NCI-H526 treated with DMSO at 0.1 percent for 48 hours (cell line): ENCODE measurements around the gene CMTM4.
"Not testable (repeated sequence)": the region's sequence is repeated elsewhere in the genome, so short reads cannot be mapped to it uniquely, and the experiment has no call there.

Experiments used
- DNase-seq: peaks from one replicate; lab custom pipeline; 2025; lab: John Stamatoyannopoulos, UW

Gene CMTM4

GRCh38 chr16:66592814-66593213, 103.7 kb downstream of the CMTM4 start:
- no peak for DNase-seq

DNA sequence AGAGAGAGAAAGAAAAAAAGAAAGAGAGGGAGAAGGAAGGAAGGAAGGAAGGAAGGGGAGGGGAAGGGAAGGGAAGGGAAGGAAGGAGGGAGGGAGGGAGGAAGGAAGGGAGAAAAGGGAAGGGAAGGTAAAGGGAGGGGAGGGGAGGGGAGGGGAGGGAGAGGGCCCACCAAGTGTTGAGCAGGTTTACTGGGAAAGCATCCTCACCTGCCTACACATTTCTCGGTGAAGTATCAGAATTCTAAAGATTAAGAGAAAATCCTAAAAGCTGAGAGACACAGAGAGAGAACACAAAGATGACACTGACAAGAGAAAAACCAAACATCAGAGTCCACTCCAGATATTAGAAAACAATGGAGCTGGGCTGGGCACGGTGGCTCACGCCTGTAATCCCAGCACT, 104.3 kb downstream of the CMTM4 start:
- no peak for DNase-seq

- DNase-seq: no peak
Measured at GRCh38 chr16:66591018-66591417, 105.5 kb downstream of the CMTM4 start.

DNA sequence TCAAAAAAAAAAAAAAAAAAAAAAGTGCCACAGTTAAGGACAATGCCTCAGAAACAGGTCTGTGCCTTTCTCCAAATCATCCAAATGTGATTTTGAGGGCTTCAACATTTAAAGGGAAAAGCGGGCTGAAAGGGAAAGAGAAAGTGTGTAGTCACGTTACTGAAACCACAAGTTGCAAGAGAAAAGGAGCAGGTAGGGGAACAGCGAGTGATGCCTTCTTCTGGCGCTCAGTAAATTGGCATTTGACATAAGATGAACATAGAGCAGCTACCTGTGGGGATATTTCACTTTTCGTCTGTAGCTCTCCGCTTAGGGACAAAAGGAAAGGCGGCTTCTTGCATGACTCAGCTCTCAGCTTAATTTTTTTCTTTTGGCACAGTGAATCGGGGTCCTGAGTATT, 106.2 kb downstream of the CMTM4 start:
- no peak for DNase-seq

GRCh38 chr16:66588981-66589713, 107.4 kb downstream of the CMTM4 start:
- DNase-seq: no peak

GRCh38 chr16:66587881-66588600, 108.5 kb downstream of the CMTM4 start:
- no peak for DNase-seq

DNA sequence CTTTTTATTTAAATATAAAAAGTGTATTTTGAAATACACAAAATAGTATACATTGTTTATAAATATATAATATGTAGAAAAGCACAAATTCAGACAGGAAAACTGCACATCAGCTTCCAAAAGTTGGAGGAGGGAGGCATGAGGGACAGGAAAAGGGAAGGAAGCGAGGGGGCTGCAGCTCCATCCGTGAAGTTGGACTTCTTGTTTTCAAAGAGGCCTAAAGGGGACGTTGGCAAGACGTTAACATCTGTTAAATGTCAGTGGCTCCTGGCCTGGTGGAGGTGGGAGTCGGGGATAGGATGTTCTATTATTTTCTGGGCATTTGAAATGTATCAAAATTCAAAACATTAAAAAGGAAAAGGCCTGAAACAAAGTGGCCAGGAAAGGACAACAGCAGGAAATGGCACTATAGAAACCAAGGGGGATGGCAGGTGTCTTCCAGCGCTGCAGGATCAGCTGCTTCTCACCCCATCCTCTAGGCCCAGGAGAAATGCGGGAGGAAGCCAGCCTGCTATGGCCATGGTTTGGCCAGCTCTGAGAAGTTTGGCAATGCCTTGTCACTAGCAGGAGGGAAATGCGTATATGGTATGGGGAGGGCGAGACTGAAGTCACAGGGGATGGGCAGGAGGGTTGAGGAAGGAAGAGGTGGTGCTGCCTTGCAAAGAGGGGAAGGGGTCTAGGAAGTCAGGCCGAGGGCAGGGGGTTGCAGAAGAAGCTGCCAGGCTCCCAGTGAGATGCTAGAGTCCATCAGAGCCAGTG, 110.9 kb downstream of the CMTM4 start:
- DNase-seq: no peak

GRCh38 chr16:66581246-66581952, 115.1 kb downstream of the CMTM4 start:
- no peak for DNase-seq

DNA sequence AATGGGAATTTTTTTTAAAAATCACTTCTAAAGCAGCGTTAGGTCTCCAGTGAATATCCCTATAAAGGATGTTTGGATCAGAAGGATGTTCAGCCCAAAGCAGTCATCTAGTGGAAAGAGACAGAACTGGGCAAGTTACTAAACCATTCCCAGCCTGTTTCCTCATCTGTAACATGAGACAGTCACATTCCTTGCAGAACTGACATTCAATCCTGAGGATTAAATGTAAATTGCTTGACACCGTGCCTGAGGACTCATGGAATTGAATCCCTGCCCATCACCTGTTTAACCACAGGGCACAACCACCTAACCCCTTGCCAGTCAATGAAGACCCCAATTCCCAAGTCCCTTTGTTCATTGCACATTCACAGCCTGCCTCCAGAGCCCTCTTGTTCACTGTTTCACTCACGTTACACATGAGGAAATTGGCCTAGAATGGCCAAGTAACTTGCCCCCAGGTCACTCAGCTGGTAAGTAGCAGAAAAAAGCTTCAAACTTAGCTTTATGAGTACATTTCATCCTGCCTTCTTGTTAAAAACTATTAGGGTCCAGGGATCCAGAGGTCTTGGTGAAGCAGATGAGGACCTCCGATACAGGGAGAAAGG, 115.8 kb downstream of the CMTM4 start:
- DNase-seq: no peak

GRCh38 chr16:66578651-66579531, 117.7 kb downstream of the CMTM4 start, which contains the start of gene CMTM2:
Gene CMTM2 (plus strand): TSS chr16:66579463. CDS start chr16:66579608, 145 bp downstream.
- DNase-seq: no peak

- no peak for DNase-seq
Measured at GRCh38 chr16:66576296-66576695, 120.2 kb downstream of the CMTM4 start.

- no peak for DNase-seq
Measured at GRCh38 chr16:66575060-66575459, 121.5 kb downstream of the CMTM4 start.

GRCh38 chr16:66574531-66574930, 122.0 kb downstream of the CMTM4 start:
- no peak for DNase-seq

DNA sequence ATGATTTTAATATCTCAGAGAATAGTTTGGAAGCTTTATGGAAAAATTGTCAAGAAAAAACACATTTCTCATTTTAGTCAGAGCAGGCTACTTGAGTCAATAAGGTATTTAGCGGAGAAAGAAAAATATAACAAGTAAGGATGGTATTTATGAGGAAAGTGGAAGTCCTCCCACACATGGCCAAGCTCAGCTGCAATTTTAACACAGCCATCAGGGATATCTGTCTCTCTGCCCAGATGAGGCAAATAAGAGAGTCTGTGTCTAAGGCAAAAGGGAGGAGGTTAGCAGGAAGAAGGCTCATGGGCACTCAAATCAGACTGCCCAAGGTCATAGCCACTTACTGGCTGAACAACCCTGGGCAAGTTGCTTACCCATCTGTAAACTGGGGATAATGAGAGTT, 122.5 kb downstream of the CMTM4 start:
- DNase-seq: no peak

DNA sequence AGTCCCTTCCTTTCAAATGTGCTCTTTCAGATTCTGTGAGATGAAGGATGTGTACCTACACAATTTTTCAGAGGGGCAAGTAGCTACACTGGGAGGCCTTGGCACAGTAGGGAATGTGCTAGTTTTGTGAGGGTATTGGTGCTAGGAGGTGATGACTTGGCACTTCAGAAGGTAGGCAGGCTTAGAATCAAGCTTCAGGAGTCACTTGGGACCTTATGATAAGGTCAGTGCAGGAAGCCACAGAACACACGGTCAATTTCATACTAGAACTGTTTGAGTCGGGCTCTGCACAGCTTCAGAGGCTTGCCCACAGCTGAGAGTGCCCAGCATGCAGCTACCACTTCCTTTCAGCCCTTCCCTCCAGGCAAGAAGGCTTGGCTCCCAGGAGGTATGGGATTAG, 124.2 kb downstream of the CMTM4 start:
- DNase-seq: no peak

DNA sequence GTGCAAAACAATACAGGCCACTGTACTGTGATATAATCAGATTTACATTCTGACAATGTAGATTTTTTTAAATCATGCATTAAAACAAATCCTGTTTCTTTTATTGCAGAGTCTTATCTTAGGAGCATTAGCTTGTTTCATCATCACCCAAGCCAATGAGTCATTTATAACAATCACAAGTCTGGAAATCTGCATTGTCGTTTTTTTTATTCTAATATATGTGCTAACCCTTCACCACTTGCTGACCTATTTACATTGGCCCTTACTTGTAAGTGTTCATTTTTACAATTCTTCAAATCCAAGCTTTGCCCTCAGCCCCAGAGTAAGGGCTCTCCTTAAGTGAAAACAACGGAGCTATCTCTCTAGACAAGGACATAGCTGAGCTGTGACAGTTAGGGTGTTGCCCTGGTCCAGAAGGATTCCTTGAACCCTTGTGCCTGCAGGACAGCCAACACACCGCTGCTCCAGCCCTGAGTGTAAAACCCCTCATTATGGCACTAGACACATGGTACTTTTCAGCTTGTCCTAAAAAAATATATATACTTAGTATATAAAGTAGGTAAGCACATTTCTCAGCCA, 126.6 kb downstream of the CMTM4 start:
- no peak for DNase-seq

GRCh38 chr16:66569131-66569530, 127.4 kb downstream of the CMTM4 start:
- no peak for DNase-seq

- no peak for DNase-seq
Measured at GRCh38 chr16:66568355-66568754, 128.2 kb downstream of the CMTM4 start.

GRCh38 chr16:66567270-66567669, 129.3 kb downstream of the CMTM4 start:
- not testable (repeated sequence) for DNase-seq
